OCI-LY1 (cell line): Measurements from ENCODE around the gene HID1.

Experiments used
- H2AFZ ChIP-seq: fragments of 200-600 bp; sonication (generic), shearing (Covaris generic); 2 replicates; pipeline ENCODE4 v1.6.0; 2014; ENCODE audit warnings: antibody characterized with exemption, mild to moderate bottlenecking, low read length
- H3F3A ChIP-seq: fragments of 200-600 bp; sonication (generic), shearing (Covaris generic); 2 replicates; pipeline ENCODE4 v1.6.0; 2014; ENCODE audit warnings: mild to moderate bottlenecking, antibody characterized with exemption, low read length, moderate library complexity; ENCODE audit not compliant: insufficient read depth
- H3K27ac ChIP-seq: fragments of 200-600 bp; sonication (generic); 2 replicates; pipeline ENCODE4 v1.5.1; 2014; ENCODE audit warnings: low read length, mixed run types, mild to moderate bottlenecking, low read depth; ENCODE audit not compliant: poor library complexity, severe bottlenecking
- H3K27me3 ChIP-seq: fragments of 200-600 bp; sonication (generic); 2 replicates; pipeline ENCODE4 v1.6.0; 2014; ENCODE audit warnings: antibody characterized with exemption, mild to moderate bottlenecking, low read length, moderate library complexity; ENCODE audit not compliant: insufficient read depth
- H3K36me3 ChIP-seq: fragments of 200-600 bp; sonication (generic); 2 replicates; pipeline ENCODE4 v1.6.1; 2014; ENCODE audit warnings: mild to moderate bottlenecking, antibody characterized with exemption, low read length, moderate library complexity, mixed read lengths; ENCODE audit not compliant: insufficient read depth
- H3K4me1 ChIP-seq: fragments of 200-600 bp; sonication (generic); 2 replicates; pipeline ENCODE4 v1.5.1; 2014; ENCODE audit warnings: mild to moderate bottlenecking, low read length, moderate library complexity; ENCODE audit not compliant: insufficient read depth, severe bottlenecking
- H3K4me2 ChIP-seq: fragments of 200-600 bp; sonication (generic), shearing (Covaris generic); 2 replicates; pipeline ENCODE4 v1.6.1; 2014; ENCODE audit warnings: low read length
- H3K4me3 ChIP-seq: fragments of 200-600 bp; sonication (generic); 2 replicates; pipeline ENCODE4 v1.5.1; 2014; ENCODE audit warnings: low read length, low read depth, mild to moderate bottlenecking, mixed read lengths; ENCODE audit not compliant: poor library complexity, severe bottlenecking
- H3K79me2 ChIP-seq: fragments of 200-600 bp; shearing (Covaris generic); 2 replicates; pipeline ENCODE4 v1.6.1; 2016; ENCODE audit warnings: mixed run types, low read length, mixed read lengths; ENCODE audit not compliant: insufficient read depth
- H3K9ac ChIP-seq: fragments of 200-600 bp; sonication (generic), shearing (Covaris generic); 2 replicates; pipeline ENCODE4 v1.6.1; 2014; ENCODE audit warnings: mild to moderate bottlenecking, low read length, mixed read lengths
- H3K9me2 ChIP-seq: fragments of 200-600 bp; sonication (generic), shearing (Covaris generic); 2 replicates; pipeline ENCODE4 v1.6.1; 2014; ENCODE audit warnings: low read depth, mild to moderate bottlenecking, low read length, mixed read lengths
- H3K9me3 ChIP-seq: fragments of 200-600 bp; shearing (Covaris generic); 2 replicates; pipeline ENCODE4 v1.6.1; 2014; ENCODE audit warnings: low read length, mixed read lengths
- H4K20me1 ChIP-seq: fragments of 200-600 bp; sonication (generic), shearing (Covaris generic); 2 replicates; pipeline ENCODE4 v1.6.0; 2016; ENCODE audit warnings: mild to moderate bottlenecking, low read length; ENCODE audit not compliant: insufficient read depth
- EZH2 ChIP-seq: fragments of 200-600 bp; sonication (generic), shearing (Covaris generic); IDR thresholded peaks from 2 replicates; pipeline ENCODE4 v1.8.0; 2017; ENCODE audit warnings: borderline replicate concordance, mixed run types, mild to moderate bottlenecking, antibody characterized with exemption, low read length, moderate library complexity, mixed read lengths
- TF ChIP-seq, protein P1 (sequence below): fragments of 200-600 bp; sonication (generic), shearing (Covaris generic); IDR thresholded peaks from 2 replicates; pipeline ENCODE4 v1.5.1; 2017; ENCODE audit warnings: mild to moderate bottlenecking, antibody characterized with exemption, low read length, moderate library complexity, mixed read lengths

HID1 gene

DNA sequence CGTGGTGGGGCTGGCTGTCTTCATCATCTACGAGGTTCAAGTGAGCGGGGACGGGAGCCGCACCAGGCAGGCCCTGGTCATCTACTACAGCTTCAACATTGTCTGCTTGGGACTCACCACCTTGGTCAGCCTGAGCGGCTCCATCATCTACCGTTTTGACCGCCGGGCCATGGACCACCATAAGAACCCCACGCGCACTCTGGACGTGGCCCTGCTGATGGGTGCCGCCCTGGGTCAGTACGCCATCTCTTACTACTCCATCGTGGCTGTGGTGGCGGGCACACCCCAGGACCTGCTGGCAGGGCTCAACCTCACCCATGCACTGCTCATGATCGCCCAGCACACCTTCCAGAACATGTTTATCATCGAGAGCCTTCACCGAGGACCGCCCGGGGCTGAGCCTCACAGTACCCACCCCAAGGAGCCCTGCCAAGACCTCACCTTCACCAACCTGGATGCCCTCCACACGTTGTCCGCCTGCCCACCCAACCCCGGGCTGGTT, 42.0 kb downstream of the HID1 start:
- H3K27me3 ChIP-seq: peaks cover 3% of the 10 kb centered on the region; the same call in 1 of the 2 replicates

DNA sequence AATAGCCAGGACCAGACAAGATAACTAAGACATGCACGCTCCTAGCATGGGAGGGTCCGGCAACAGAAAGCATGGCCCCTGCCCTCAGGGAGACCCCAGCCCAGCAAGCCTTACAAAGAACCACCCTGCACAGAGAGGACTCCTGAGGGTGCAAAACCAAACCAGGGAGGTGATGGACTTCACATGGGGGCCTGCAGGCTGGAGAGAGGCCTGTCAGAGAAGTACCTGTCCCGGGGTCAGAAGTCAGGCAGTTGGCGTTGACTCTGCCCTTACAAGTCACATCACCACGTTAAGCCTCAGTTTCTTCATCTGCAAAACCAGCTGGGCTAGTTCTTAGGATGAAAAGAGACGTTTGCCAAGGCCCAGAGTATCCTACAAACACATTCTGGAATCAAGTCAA, 43.8 kb downstream of the HID1 start:
- Histone ChIP-seq H3K9me3 (no peaks in the 10 kb centered on the region), H3K79me2 (no peaks in the 10 kb centered on the region), H3K4me1 (no peaks in the 10 kb centered on the region), H3K36me3 (no peaks in the 10 kb centered on the region), H4K20me1 (no peaks in the 10 kb centered on the region), H2AFZ (no peak overlapping the region), H3K4me3 (no peak overlapping the region), H3F3A (no peaks in the 10 kb centered on the region), H3K27me3 (peaks cover 3% of the 10 kb centered on the region; the same call in 1 of the 2 replicates), H3K27ac (no peak overlapping the region), H3K9ac (no peak overlapping the region), H3K9me2 (no peaks in the 10 kb centered on the region), H3K4me2 (no peak overlapping the region)
- TF ChIP-seq EZH2: no peak
- TF ChIP-seq, protein P1, sequence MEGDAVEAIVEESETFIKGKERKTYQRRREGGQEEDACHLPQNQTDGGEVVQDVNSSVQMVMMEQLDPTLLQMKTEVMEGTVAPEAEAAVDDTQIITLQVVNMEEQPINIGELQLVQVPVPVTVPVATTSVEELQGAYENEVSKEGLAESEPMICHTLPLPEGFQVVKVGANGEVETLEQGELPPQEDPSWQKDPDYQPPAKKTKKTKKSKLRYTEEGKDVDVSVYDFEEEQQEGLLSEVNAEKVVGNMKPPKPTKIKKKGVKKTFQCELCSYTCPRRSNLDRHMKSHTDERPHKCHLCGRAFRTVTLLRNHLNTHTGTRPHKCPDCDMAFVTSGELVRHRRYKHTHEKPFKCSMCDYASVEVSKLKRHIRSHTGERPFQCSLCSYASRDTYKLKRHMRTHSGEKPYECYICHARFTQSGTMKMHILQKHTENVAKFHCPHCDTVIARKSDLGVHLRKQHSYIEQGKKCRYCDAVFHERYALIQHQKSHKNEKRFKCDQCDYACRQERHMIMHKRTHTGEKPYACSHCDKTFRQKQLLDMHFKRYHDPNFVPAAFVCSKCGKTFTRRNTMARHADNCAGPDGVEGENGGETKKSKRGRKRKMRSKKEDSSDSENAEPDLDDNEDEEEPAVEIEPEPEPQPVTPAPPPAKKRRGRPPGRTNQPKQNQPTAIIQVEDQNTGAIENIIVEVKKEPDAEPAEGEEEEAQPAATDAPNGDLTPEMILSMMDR: no peak

More for the DNA sequence above, 42.0 kb downstream of the HID1 start:
- Histone ChIP-seq H3K79me2 (no peaks in the 10 kb centered on the region), H3K36me3 (no peaks in the 10 kb centered on the region), H3K27ac (no peak overlapping the region), H3K4me1 (no peaks in the 10 kb centered on the region), H3K4me3 (no peak overlapping the region), H3K9ac (no peak overlapping the region), H4K20me1 (no peaks in the 10 kb centered on the region), H2AFZ (no peak overlapping the region), H3K9me2 (no peaks in the 10 kb centered on the region), H3K4me2 (no peak overlapping the region), H3F3A (no peaks in the 10 kb centered on the region), H3K9me3 (no peaks in the 10 kb centered on the region)
- TF ChIP-seq EZH2: no peak
- TF ChIP-seq, protein P1: no peak

DNA sequence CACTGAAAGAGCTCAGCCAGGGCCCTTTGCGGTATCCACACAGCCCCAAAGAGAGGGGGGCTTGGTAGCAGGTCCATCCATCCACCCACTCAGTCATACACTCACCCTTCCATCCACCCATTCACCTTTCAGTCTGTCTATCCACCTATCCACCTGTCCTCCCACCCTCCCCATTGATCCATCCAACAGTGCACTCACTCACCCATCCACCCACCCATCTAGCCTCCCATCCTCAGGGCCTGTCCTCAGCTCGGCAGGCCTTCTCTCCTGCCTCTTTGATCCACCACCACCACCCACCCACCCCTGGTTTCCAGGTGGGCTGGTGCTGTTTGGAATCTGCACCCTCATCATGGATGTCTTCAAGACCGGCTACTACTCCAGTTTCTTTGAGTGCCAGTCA, 47.3 kb downstream of the HID1 start:
- no peak overlapping the region for H3K9ac ChIP-seq
- H3K4me3 ChIP-seq: no peak overlapping the region
- no peaks in the 10 kb centered on the region; the same call in 1 of the 2 replicates for H3K27me3 ChIP-seq
- H3K4me2 ChIP-seq: no peak overlapping the region
- H4K20me1 ChIP-seq: no peaks in the 10 kb centered on the region
- no peaks in the 10 kb centered on the region for H3K9me3 ChIP-seq
- TF ChIP-seq EZH2: no peak
- no peaks in the 10 kb centered on the region for H3F3A ChIP-seq
- H3K36me3 ChIP-seq: no peaks in the 10 kb centered on the region
- peaks cover 4% of the 10 kb centered on the region for H3K4me1 ChIP-seq
- no peak overlapping the region for H3K27ac ChIP-seq
- no peak overlapping the region for H2AFZ ChIP-seq
- no peaks in the 10 kb centered on the region for H3K79me2 ChIP-seq
- no peaks in the 10 kb centered on the region for H3K9me2 ChIP-seq

DNA sequence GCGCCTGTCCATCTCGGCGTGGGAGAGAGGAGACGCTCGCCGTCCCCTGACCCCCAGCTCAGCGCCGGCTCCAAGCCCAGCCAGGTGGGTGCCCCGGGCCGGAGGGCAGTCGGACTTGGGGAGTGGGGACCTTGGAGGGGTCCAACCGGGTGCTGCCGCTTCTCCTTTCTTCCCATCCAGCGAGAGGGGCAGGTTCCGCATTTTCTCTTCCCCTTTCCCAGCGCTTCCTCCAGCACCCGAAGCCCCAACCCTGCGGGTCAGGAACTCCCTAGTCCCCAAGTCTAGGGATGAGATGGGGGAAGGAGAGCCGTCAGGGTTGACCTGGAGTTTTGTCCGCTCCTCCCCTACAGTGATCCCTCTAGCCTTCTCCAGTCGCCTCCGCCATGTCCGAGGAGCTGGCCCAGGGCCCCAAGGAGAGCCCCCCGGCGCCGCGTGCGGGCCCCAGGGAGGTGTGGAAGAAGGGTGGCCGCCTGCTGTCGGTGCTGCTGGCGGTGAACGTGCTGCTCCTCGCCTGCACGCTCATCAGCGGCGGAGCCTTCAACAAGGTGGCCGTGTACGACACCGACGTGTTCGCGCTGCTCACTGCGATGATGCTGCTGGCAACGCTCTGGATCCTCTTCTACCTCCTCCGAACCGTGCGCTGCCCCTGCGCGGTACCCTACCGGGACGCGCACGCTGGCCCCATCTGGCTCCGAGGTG, 48.2 kb downstream of the HID1 start, which contains the start of gene OTOP2:
Gene OTOP2 (plus strand): TSS at position 24 of the 699 bp plus-strand sequence. CDS start 360 bp downstream, at position 384.
- no peak within 1 kb of the TSS for H3K9ac ChIP-seq
- no peak within 1 kb of the TSS for H3K4me2 ChIP-seq
- H3F3A ChIP-seq: no peaks in the 10 kb centered on the region
- no peak for TF ChIP-seq EZH2
- TF ChIP-seq, protein P1: no peak
- no peaks in the 10 kb centered on the region for H3K79me2 ChIP-seq
- H3K36me3 ChIP-seq: no peaks in the 10 kb centered on the region
- no peak within 1 kb of the TSS for H2AFZ ChIP-seq
- no peak within 1 kb of the TSS for H3K4me3 ChIP-seq
- no peaks in the 10 kb centered on the region for H3K9me2 ChIP-seq
- H3K4me1 ChIP-seq: peaks cover 4% of the 10 kb centered on the region
- H3K27ac ChIP-seq: no peak within 1 kb of the TSS
- no peaks in the 10 kb centered on the region for H4K20me1 ChIP-seq
- H3K27me3 ChIP-seq: no peaks in the 10 kb centered on the region; the same call in 1 of the 2 replicates
- H3K9me3 ChIP-seq: no peaks in the 10 kb centered on the region
